ENCODE data around the gene MCRIP2. TPM values are rescaled to one million over a fixed set of nuclear protein-coding genes. Genes with fewer than 3 reads are reported as not detected.

The MCRIP2 gene
- total and polyA plus RNA-seq, 5 donors from 2014 or later, result 10.5 to 23.1 (median 18.2) TPM

DNA sequence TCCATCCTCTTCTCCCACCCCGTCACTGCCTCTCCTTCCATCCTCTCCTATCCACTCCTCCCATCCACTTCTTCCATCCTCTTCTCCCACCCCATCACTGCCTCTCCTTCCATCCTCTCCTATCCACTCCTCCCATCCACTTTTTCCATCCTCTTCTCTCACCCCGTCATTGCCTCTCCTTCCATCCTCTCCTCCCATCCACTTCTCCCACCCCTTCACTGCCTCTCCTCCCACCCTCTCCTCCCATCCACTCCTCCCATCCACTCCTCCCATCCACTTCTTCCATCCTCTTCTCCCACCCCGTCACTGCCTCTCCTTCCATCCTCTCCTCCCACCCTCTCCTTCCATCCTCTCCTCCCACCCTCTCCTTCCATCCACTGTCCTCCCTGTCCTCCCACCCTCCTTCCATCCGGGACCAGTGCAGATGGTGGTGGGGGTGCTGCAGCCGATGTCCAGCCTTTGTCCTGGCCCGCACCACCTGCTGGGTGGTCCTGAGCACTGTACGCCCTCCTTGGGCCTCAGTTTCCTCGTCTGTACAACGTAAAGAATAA is 9.7 kb upstream of the MCRIP2 start:
- no peaks in the 10 kb centered on the region for H3K9me3 ChIP-seq (ENCODE audit: control insufficient read depth in 2 of 2, low read length in 2 of 2)
- peaks cover 0 to 9% (median 3%) of the 10 kb centered on the region in 4 donors for H3K4me1 Mint-ChIP-seq

DNA sequence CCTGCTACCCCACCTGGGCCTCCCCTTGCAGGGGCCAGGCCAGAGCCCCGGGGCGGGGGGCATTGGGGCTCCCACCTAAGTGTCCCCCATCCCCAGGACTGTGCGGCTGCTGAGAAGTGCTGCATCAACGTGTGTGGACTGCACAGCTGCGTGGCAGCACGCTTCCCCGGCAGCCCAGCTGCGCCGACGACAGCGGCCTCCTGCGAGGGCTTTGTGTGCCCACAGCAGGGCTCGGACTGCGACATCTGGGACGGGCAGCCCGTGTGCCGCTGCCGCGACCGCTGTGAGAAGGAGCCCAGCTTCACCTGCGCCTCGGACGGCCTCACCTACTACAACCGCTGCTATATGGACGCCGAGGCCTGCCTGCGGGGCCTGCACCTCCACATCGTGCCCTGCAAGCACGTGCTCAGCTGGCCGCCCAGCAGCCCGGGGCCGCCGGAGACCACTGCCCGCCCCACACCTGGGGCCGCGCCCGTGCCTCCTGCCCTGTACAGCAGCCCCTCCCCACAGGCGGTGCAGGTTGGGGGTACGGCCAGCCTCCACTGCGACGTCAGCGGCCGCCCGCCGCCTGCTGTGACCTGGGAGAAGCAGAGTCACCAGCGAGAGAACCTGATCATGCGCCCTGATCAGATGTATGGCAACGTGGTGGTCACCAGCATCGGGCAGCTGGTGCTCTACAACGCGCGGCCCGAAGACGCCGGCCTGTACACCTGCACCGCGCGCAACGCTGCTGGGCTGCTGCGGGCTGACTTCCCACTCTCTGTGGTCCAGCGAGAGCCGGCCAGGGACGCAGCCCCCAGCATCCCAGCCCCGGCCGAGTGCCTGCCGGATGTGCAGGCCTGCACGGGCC is 8.9 kb upstream of the MCRIP2 start:
- Mint-ChIP-seq H3K27ac (no peak overlapping the region), H3K4me3 (peak overlapping the region in 1 of 4 donors; percentile 9), H3K4me1 (peaks cover 0 to 12% (median 4%) of the 10 kb centered on the region in 4 donors), H3K9me3 (peaks cover 0 to 3% (median 0%) of the 10 kb centered on the region in 7 donors), H3K27me3 (peaks cover 8% of the 10 kb centered on the region), H3K36me3 (peaks cover 2% of the 10 kb centered on the region)
- DNase-seq (no peak), ATAC-seq (ENCODE audit: low read depth in 2 of 2) (no peak)
- Histone ChIP-seq H3K4me1 (ENCODE audit: control insufficient read depth, insufficient read depth, low read length, poor library complexity, severe bottlenecking) (peaks cover 21% of the 10 kb centered on the region), H3K36me3 (ENCODE audit: control insufficient read depth, insufficient read depth, low read length) (no peaks in the 10 kb centered on the region), H3K4me3 (ENCODE audit: low read depth, low read length) (no peak overlapping the region), H3K9me3 (ENCODE audit: control insufficient read depth in 2 of 2, low read length in 2 of 2) (peaks cover 0 to 4% of the 10 kb centered on the region in 2 experiments), H3K27me3 (ENCODE audit: control insufficient read depth, insufficient read depth, low read length) (no peaks in the 10 kb centered on the region), H3K27ac (ENCODE audit: insufficient read depth, low read length, poor library complexity, severe bottlenecking) (no peak overlapping the region)

More for the DNA sequence above, 9.7 kb upstream of the MCRIP2 start:
- H3K27ac Mint-ChIP-seq, result no peak overlapping the region
- no peaks in the 10 kb centered on the region for H3K27me3 ChIP-seq (ENCODE audit: control insufficient read depth, insufficient read depth, low read length)
- peaks cover 2% of the 10 kb centered on the region for H3K36me3 ChIP-seq (ENCODE audit: control insufficient read depth, insufficient read depth, low read length)
- H3K36me3 Mint-ChIP-seq, result peaks cover 8% of the 10 kb centered on the region
- H3K27ac ChIP-seq (ENCODE audit: insufficient read depth, low read length, poor library complexity, severe bottlenecking), result no peak overlapping the region
- no peak overlapping the region for H3K4me3 ChIP-seq (ENCODE audit: low read depth, low read length)
- H3K4me1 ChIP-seq (ENCODE audit: control insufficient read depth, insufficient read depth, low read length, poor library complexity, severe bottlenecking), result peaks cover 21% of the 10 kb centered on the region
- H3K4me3 Mint-ChIP-seq, result no peak overlapping the region
- H3K27me3 Mint-ChIP-seq, result peaks cover 7% of the 10 kb centered on the region
- DNase-seq, result no peak
- peaks cover 0 to 3% (median 0%) of the 10 kb centered on the region in 7 donors for H3K9me3 Mint-ChIP-seq
- no peak for ATAC-seq (ENCODE audit: low read depth in 2 of 2)

DNA sequence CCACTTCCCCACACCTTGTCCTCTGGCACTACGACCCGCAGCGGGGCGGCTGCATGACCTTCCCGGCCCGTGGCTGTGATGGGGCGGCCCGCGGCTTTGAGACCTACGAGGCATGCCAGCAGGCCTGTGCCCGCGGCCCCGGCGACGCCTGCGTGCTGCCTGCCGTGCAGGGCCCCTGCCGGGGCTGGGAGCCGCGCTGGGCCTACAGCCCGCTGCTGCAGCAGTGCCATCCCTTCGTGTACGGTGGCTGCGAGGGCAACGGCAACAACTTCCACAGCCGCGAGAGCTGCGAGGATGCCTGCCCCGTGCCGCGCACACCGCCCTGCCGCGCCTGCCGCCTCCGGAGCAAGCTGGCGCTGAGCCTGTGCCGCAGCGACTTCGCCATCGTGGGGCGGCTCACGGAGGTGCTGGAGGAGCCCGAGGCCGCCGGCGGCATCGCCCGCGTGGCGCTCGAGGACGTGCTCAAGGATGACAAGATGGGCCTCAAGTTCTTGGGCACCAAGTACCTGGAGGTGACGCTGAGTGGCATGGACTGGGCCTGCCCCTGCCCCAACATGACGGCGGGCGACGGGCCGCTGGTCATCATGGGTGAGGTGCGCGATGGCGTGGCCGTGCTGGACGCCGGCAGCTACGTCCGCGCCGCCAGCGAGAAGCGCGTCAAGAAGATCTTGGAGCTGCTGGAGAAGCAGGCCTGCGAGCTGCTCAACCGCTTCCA is 8.1 kb upstream of the MCRIP2 start:
- DNase-seq (no peak), ATAC-seq (ENCODE audit: low read depth in 2 of 2) (no peak)
- H3K4me3 Mint-ChIP-seq, result peak overlapping the region in 1 of 4 donors; percentile 7

DNA sequence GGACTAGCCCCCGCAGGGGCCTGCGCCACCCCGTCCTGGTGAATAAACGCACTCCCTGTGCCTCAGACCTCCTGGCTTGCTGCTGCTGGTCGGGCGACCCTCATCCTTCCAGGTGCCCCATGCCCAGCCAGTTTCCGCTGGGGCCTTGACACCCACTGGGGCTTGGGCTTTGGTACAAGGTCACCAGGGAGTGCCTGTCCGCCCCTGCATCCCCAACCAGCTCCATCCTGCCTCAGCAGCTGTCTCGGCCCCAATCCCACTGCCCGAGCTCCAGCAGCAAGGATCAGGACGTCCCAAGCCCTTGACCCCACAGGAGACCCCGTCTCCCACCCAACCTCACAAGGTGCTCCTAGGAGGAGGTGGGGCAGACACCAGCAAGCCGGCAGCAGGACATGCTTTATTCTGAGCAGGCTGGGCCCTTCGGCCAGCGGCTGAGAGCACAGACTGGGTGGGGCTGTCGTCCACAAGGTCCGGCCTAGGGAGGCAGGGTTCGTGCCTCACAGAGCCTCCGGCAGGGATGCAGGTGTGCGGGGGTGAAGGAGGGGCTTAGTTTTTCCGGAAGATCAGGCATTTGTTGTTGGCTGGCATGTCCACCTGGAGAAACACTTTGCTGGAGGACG is 7.5 kb upstream of the MCRIP2 start:
- DNase-seq, result no peak
- no peak for ATAC-seq (ENCODE audit: low read depth in 2 of 2)
- peaks cover 8% of the 10 kb centered on the region for H3K27me3 Mint-ChIP-seq
- H3K4me1 ChIP-seq (ENCODE audit: control insufficient read depth, insufficient read depth, low read length, poor library complexity, severe bottlenecking), result peaks cover 21% of the 10 kb centered on the region
- no peaks in the 10 kb centered on the region for H3K36me3 ChIP-seq (ENCODE audit: control insufficient read depth, insufficient read depth, low read length)
- peaks cover 0 to 12% (median 4%) of the 10 kb centered on the region in 4 donors for H3K4me1 Mint-ChIP-seq
- H3K36me3 Mint-ChIP-seq, result no peaks in the 10 kb centered on the region
- peak overlapping the region; percentile 56 to 95 (median 74) for H3K4me3 Mint-ChIP-seq
- no peaks in the 10 kb centered on the region for H3K27me3 ChIP-seq (ENCODE audit: control insufficient read depth, insufficient read depth, low read length)
- no peak overlapping the region for H3K27ac Mint-ChIP-seq
- H3K4me3 ChIP-seq (ENCODE audit: low read depth, low read length), result no peak overlapping the region
- H3K9me3 Mint-ChIP-seq, result peaks cover 0 to 3% (median 0%) of the 10 kb centered on the region in 7 donors
- no peak overlapping the region for H3K27ac ChIP-seq (ENCODE audit: insufficient read depth, low read length, poor library complexity, severe bottlenecking)
- H3K9me3 ChIP-seq (ENCODE audit: control insufficient read depth in 2 of 2, low read length in 2 of 2), result peaks cover 0 to 4% of the 10 kb centered on the region in 2 experiments

More for the DNA sequence above, 8.1 kb upstream of the MCRIP2 start:
- peaks cover 0 to 3% (median 0%) of the 10 kb centered on the region in 7 donors for H3K9me3 Mint-ChIP-seq
- no peak overlapping the region for H3K27ac Mint-ChIP-seq
- no peaks in the 10 kb centered on the region for H3K36me3 Mint-ChIP-seq
- H3K27me3 Mint-ChIP-seq, result peaks cover 8% of the 10 kb centered on the region
- Histone ChIP-seq H3K36me3 (ENCODE audit: control insufficient read depth, insufficient read depth, low read length) (no peaks in the 10 kb centered on the region), H3K4me3 (ENCODE audit: low read depth, low read length) (no peak overlapping the region), H3K9me3 (ENCODE audit: control insufficient read depth in 2 of 2, low read length in 2 of 2) (peaks cover 0 to 4% of the 10 kb centered on the region in 2 experiments), H3K27ac (ENCODE audit: insufficient read depth, low read length, poor library complexity, severe bottlenecking) (no peak overlapping the region), H3K27me3 (ENCODE audit: control insufficient read depth, insufficient read depth, low read length) (no peaks in the 10 kb centered on the region), H3K4me1 (ENCODE audit: control insufficient read depth, insufficient read depth, low read length, poor library complexity, severe bottlenecking) (peaks cover 21% of the 10 kb centered on the region)
- peaks cover 0 to 12% (median 4%) of the 10 kb centered on the region in 4 donors for H3K4me1 Mint-ChIP-seq

DNA sequence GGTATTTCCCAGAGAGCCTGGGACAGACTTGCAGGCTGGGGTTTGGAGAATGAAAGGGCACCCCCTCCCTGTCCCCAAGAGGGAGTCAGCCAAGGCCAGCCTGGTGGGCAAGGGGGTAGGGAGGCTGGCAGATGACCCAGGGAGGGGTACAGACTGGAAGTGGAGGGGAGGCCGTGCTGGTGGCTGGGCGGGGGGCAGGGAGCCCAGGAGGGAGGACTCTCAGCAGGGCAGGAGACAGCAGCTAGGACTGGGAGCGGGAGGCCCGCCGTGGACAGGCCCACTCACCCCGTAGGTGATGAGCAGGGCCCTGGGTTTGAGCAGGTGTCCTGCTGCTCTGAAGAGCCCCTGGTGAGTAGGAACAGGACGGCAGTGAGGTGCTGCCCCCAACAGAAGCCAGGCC is 6.6 kb upstream of the MCRIP2 start:
- peaks cover 21% of the 10 kb centered on the region for H3K4me1 ChIP-seq (ENCODE audit: control insufficient read depth, insufficient read depth, low read length, poor library complexity, severe bottlenecking)
- H3K9me3 ChIP-seq (ENCODE audit: control insufficient read depth in 2 of 2, low read length in 2 of 2), result peaks cover 0 to 4% of the 10 kb centered on the region in 2 experiments
- DNase-seq (no peak), ATAC-seq (ENCODE audit: low read depth in 2 of 2) (no peak)
- H3K4me3 ChIP-seq (ENCODE audit: low read depth, low read length), result no peak overlapping the region
- Mint-ChIP-seq H3K4me1 (peaks cover 0 to 12% (median 4%) of the 10 kb centered on the region in 4 donors), H3K9me3 (peaks cover 0 to 3% (median 0%) of the 10 kb centered on the region in 7 donors), H3K27ac (no peak overlapping the region), H3K27me3 (peaks cover 8% of the 10 kb centered on the region), H3K4me3 (peak overlapping the region; percentile 47 to 95 (median 72)), H3K36me3 (no peaks in the 10 kb centered on the region)
- H3K27me3 ChIP-seq (ENCODE audit: control insufficient read depth, insufficient read depth, low read length), result no peaks in the 10 kb centered on the region
- no peaks in the 10 kb centered on the region for H3K36me3 ChIP-seq (ENCODE audit: control insufficient read depth, insufficient read depth, low read length)
- no peak overlapping the region for H3K27ac ChIP-seq (ENCODE audit: insufficient read depth, low read length, poor library complexity, severe bottlenecking)

DNA sequence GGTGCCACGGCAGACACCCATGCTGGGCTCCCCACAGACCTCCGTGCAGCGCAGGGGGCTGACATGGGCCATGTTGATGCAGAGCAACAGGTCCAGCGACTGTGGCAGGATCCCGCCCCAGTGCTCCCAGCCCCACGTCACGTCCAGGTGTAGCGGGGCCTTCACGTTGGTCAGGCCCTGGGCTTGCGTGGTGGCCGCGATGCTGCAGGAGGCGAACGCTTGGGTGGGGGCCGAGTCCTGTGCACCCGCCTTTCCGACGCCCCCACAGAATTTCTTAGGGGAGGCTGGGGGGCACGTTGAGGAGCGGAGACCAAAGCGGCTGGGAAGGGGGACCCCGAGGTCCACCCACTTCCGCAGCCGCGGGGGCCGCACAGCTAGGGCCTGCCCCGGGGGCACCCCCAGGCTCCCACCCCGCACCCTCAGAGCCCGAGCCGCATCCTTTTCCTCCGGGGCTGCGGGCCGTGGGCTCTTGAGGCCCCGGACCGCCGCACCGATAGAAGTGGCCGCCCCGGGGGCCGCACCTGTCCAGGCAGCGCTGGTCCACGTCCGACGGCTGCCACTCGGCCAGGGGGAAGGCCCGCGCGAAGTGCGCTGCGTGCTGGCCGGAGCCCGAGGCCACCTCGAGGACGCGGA is 5.9 kb upstream of the MCRIP2 start:
- no peak for ATAC-seq (ENCODE audit: low read depth in 2 of 2)
- peaks cover 21% of the 10 kb centered on the region for H3K4me1 ChIP-seq (ENCODE audit: control insufficient read depth, insufficient read depth, low read length, poor library complexity, severe bottlenecking)
- H3K36me3 ChIP-seq (ENCODE audit: control insufficient read depth, insufficient read depth, low read length), result no peaks in the 10 kb centered on the region
- Mint-ChIP-seq H3K36me3 (no peaks in the 10 kb centered on the region), H3K27ac (no peak overlapping the region), H3K4me3 (peak overlapping the region; percentile 97 to 100 (median 98)), H3K9me3 (peaks cover 0 to 3% (median 0%) of the 10 kb centered on the region in 7 donors), H3K27me3 (peaks cover 8% of the 10 kb centered on the region), H3K4me1 (peaks cover 0 to 12% (median 4%) of the 10 kb centered on the region in 4 donors)
- no peak overlapping the region for H3K27ac ChIP-seq (ENCODE audit: insufficient read depth, low read length, poor library complexity, severe bottlenecking)
- DNase-seq, result no peak
- H3K4me3 ChIP-seq (ENCODE audit: low read depth, low read length), result peak overlapping the region; percentile 78
- H3K27me3 ChIP-seq (ENCODE audit: control insufficient read depth, insufficient read depth, low read length), result no peaks in the 10 kb centered on the region
- peaks cover 0 to 4% of the 10 kb centered on the region in 2 experiments for H3K9me3 ChIP-seq (ENCODE audit: control insufficient read depth in 2 of 2, low read length in 2 of 2)
